K562 (cell line): ENCODE data around the gene U2AF1L4. TPM values are rescaled to one million over a fixed set of nuclear protein-coding genes. Genes with fewer than 3 reads are reported as not detected.

Source experiments
- CREB3 ChIP-seq: fragments of 450-650 bp; conservative IDR thresholded peaks from 2 replicates; pipeline ENCODE4 v1.6.1; 2016; ENCODE audit warnings: missing genetic modification characterization, low read depth, mild to moderate bottlenecking, missing compliant biosample characterization, moderate library complexity
- ELF2 ChIP-seq: fragments of 250-450 bp; sonication (Bioruptor Pico); IDR thresholded peaks from 2 replicates; pipeline ENCODE4 v1.5.0; 2021; ENCODE audit warnings: mild to moderate bottlenecking
- EP300 ChIP-seq: IDR thresholded peaks from 2 replicates; pipeline ENCODE4 v1.6.1; 2012; ENCODE audit warnings: low read length, improper control_type of control experiment
- EP400 ChIP-seq: fragments of 450-650 bp; IDR thresholded peaks from 2 replicates; pipeline ENCODE4 v1.6.1; 2017; ENCODE audit warnings: antibody characterized with exemption, mild to moderate bottlenecking, moderate library complexity
- HINFP ChIP-seq: fragments of 450-650 bp; conservative IDR thresholded peaks from 2 replicates; pipeline ENCODE4 v1.6.1; 2016; ENCODE audit warnings: missing genetic modification characterization, low read depth, mild to moderate bottlenecking, control low read depth, missing compliant biosample characterization
- HIVEP1 ChIP-seq: fragments of 250-450 bp; sonication (Bioruptor Pico); IDR thresholded peaks from 2 replicates; pipeline ENCODE4 v1.4.0; 2020; ENCODE audit warnings: mild to moderate bottlenecking
- MYC ChIP-seq, 2 experiments: fragments of 250-450 bp in 1 of 2; sonication (Bioruptor Pico) in 1 of 2; IDR thresholded peaks; 2 replicates each; pipeline versions ENCODE4 v1.5.1 to v1.6.1; 2012 to 2021; ENCODE audit warnings: low read depth in 2 of 2, borderline replicate concordance in 1 of 2, improper control_type of control experiment in 1 of 2, low read length in 1 of 2, mild to moderate bottlenecking in 1 of 2, moderate library complexity in 1 of 2
- NBN ChIP-seq: fragments of 450-650 bp; IDR thresholded peaks from 2 replicates; pipeline ENCODE4 v1.6.1; 2016; ENCODE audit warnings: low read depth, mild to moderate bottlenecking
- NFXL1 ChIP-seq: fragments of 450-650 bp; formaldehyde crosslinking; IDR thresholded peaks from 2 replicates; pipeline ENCODE4 v1.4.0; 2021; ENCODE audit warnings: mild to moderate bottlenecking
- RBM39 ChIP-seq: fragments of 200-400 bp; formaldehyde crosslinking; optimal IDR thresholded peaks from 2 replicates; pipeline ENCODE3; 2018; ENCODE audit warnings: low read depth, low read length
- RHOXF2B ChIP-seq: fragments of 250-450 bp; sonication (Bioruptor Pico); conservative IDR thresholded peaks from 2 replicates; pipeline ENCODE4 v1.5.1; 2021
- SMARCB1 ChIP-seq: IDR thresholded peaks from 2 replicates; pipeline ENCODE4 v1.6.1; 2011; ENCODE audit warnings: improper control_type of control experiment, low read depth; ENCODE audit not compliant: insufficient read length
- TEAD2 ChIP-seq: fragments of 450-650 bp; IDR thresholded peaks from 2 replicates; pipeline ENCODE4 v1.6.1; 2016; ENCODE audit warnings: missing genetic modification characterization, control low read depth, missing compliant biosample characterization
- ZBTB1 ChIP-seq: sonication (generic); formaldehyde crosslinking; IDR thresholded peaks from 2 replicates; pipeline ENCODE4 v1.8.1; 2023; ENCODE audit warnings: missing genetic modification reagents, low read depth, mild to moderate bottlenecking, borderline replicate concordance
- ZNF282 ChIP-seq: sonication (generic); formaldehyde crosslinking; IDR thresholded peaks from 2 replicates; pipeline ENCODE4 v1.8.1; 2023; ENCODE audit warnings: missing genetic modification reagents
- ZNF444 ChIP-seq: fragments of 250-450 bp; sonication (Bioruptor Pico); IDR thresholded peaks from 2 replicates; pipeline ENCODE4 v1.4.0; 2020; ENCODE audit warnings: mild to moderate bottlenecking, moderate library complexity
- polyA plus RNA-seq, 8 experiments: library from polyadenylated mRNA; depleted of rRNA in 4 of 8; stranded (reverse) in 5 of 8; unstranded in 3 of 8; fragments of >200 nt; fragmentation: Nextera tagmentation in 2 of 8; fragmentation: Illumina TruSeq in 1 of 8; extraction: Ambion mirVana in 2 of 8; extraction: Trizol in 1 of 8; gene quantifications; 2 replicates each; pipeline versions ENCODE4 v1.2.1 to v1.2.3, GENCODE V29; 2011 to 2014; ENCODE audit warnings: inconsistent platforms in 1 of 8, missing spikeins in 1 of 8
- total RNA-seq, 7 experiments: library from RNA; depleted of rRNA in 6 of 7; stranded (reverse); fragments of >200 nt in 6 of 7; fragmentation: Illumina TruSeq in 2 of 7; extraction: Trizol in 2 of 7; gene quantifications; 2 replicates each; pipeline versions ENCODE4 v1.2.1 to v1.2.3, GENCODE V29; 2011 to 2021; ENCODE audit warnings: low replicate concordance in 1 of 7
- TF ChIP-seq, protein P1 (sequence below): fragments of 250-450 bp; sonication (Bioruptor Pico); IDR thresholded peaks from 2 replicates; pipeline ENCODE4 v1.5.1; 2021; ENCODE audit warnings: mild to moderate bottlenecking
- TF ChIP-seq, protein P2 (sequence below): fragments of 250-450 bp; sonication (Bioruptor Pico); IDR thresholded peaks from 2 replicates; pipeline ENCODE4 v1.8.0; 2022; ENCODE audit warnings: inconsistent platforms, mild to moderate bottlenecking, moderate library complexity, borderline replicate concordance
- TF ChIP-seq, protein P3 (sequence below): sonication (generic); formaldehyde crosslinking; IDR thresholded peaks from 2 replicates; pipeline ENCODE4 v1.8.0; 2022; ENCODE audit warnings: mild to moderate bottlenecking, missing genetic modification reagents

Gene U2AF1L4
- total and polyA plus RNA-seq, 9 of the 15 experiments (the other 6 are each of a cell fraction or from before 2014, with no cell fraction given): 8.4 to 19.5 (median 12.6) TPM

DNA sequence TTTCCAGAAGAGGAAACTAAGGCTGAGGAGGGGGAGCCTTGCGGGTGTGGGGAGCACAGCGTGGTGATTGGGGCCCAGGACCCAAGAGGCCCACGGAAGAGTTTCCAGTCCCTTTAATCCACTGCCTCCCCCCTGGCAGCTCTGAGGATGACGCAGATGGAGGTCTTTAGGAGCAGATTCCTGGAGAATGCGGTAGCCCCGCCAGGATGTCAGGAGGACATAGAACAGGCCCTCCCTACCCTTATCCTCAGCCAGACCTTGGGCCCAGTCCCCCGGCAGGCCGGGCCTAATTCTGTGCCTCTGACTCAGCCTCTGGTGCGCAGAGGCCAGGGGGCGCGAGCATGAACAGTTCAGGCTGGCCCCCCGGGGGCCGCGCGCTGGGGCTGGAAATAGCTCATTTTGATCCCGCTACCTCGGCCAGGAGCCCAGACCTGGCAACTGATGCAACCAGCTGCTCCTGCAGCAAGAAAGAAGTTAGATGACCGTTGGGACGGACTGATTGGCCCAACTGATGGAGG is 12.1 kb upstream of the U2AF1L4 start (continued):
- TF ChIP-seq ELF2 (CRISPR knock-in tag) (no peak), MYC (IDR thresholded peaks at IDR 0.05; ENCODE audit: low read depth, low read length) (no peak; the same call in 1 of the 2 replicates), MYC (CRISPR knock-in tag; IDR thresholded peaks at IDR 0.05; ENCODE audit: borderline replicate concordance, low read depth) (no peak), CREB3 (no peak), ZNF282 (CRISPR knock-in tag) (no peak), NBN (no peak), HIVEP1 (CRISPR knock-in tag) (no peak), ZBTB1 (CRISPR knock-in tag) (no peak), RBM39 (no peak), SMARCB1 (no peak), ZNF444 (CRISPR knock-in tag) (no peak), EP400 (no peak; the same call in 1 of the 2 replicates), RHOXF2B (CRISPR knock-in tag) (no peak), NFXL1 (CRISPR knock-in tag) (no peak), EP300 (no peak; the same call in 1 of the 2 replicates), TEAD2 (tag) (no peak), HINFP (tag) (no peak)
- TF ChIP-seq, protein P1, sequence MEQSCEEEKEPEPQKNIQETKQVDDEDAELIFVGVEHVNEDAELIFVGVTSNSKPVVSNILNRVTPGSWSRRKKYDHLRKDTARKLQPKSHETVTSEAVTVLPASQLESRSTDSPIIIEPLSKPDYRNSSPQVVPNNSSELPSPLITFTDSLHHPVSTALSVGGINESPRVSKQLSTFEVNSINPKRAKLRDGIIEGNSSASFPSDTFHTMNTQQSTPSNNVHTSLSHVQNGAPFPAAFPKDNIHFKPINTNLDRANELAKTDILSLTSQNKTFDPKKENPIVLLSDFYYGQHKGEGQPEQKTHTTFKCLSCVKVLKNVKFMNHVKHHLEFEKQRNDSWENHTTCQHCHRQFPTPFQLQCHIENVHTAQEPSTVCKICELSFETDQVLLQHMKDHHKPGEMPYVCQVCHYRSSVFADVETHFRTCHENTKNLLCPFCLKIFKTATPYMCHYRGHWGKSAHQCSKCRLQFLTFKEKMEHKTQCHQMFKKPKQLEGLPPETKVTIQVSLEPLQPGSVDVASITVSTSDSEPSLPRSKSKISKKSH: no peak
- TF ChIP-seq, protein P2, sequence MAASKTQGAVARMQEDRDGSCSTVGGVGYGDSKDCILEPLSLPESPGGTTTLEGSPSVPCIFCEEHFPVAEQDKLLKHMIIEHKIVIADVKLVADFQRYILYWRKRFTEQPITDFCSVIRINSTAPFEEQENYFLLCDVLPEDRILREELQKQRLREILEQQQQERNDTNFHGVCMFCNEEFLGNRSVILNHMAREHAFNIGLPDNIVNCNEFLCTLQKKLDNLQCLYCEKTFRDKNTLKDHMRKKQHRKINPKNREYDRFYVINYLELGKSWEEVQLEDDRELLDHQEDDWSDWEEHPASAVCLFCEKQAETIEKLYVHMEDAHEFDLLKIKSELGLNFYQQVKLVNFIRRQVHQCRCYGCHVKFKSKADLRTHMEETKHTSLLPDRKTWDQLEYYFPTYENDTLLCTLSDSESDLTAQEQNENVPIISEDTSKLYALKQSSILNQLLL (CRISPR knock-in tag): no peak
- TF ChIP-seq, protein P3, sequence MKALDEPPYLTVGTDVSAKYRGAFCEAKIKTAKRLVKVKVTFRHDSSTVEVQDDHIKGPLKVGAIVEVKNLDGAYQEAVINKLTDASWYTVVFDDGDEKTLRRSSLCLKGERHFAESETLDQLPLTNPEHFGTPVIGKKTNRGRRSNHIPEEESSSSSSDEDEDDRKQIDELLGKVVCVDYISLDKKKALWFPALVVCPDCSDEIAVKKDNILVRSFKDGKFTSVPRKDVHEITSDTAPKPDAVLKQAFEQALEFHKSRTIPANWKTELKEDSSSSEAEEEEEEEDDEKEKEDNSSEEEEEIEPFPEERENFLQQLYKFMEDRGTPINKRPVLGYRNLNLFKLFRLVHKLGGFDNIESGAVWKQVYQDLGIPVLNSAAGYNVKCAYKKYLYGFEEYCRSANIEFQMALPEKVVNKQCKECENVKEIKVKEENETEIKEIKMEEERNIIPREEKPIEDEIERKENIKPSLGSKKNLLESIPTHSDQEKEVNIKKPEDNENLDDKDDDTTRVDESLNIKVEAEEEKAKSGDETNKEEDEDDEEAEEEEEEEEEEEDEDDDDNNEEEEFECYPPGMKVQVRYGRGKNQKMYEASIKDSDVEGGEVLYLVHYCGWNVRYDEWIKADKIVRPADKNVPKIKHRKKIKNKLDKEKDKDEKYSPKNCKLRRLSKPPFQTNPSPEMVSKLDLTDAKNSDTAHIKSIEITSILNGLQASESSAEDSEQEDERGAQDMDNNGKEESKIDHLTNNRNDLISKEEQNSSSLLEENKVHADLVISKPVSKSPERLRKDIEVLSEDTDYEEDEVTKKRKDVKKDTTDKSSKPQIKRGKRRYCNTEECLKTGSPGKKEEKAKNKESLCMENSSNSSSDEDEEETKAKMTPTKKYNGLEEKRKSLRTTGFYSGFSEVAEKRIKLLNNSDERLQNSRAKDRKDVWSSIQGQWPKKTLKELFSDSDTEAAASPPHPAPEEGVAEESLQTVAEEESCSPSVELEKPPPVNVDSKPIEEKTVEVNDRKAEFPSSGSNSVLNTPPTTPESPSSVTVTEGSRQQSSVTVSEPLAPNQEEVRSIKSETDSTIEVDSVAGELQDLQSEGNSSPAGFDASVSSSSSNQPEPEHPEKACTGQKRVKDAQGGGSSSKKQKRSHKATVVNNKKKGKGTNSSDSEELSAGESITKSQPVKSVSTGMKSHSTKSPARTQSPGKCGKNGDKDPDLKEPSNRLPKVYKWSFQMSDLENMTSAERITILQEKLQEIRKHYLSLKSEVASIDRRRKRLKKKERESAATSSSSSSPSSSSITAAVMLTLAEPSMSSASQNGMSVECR (CRISPR knock-in tag): no peak
